HG03066 (cell line): Measurements from ENCODE around the gene MAP4K4.
A peak's percentile ranks its signal among the peaks of the same experiment; 100 is the strongest.

Experiments
- ATAC-seq: cut with Tn5 transposase; IDR thresholded peaks from one replicate; pipeline ENCODE4 v1.9.1; 2021; ENCODE audit warnings: low read depth; ENCODE audit not compliant: unreplicated experiment

Gene MAP4K4

DNA sequence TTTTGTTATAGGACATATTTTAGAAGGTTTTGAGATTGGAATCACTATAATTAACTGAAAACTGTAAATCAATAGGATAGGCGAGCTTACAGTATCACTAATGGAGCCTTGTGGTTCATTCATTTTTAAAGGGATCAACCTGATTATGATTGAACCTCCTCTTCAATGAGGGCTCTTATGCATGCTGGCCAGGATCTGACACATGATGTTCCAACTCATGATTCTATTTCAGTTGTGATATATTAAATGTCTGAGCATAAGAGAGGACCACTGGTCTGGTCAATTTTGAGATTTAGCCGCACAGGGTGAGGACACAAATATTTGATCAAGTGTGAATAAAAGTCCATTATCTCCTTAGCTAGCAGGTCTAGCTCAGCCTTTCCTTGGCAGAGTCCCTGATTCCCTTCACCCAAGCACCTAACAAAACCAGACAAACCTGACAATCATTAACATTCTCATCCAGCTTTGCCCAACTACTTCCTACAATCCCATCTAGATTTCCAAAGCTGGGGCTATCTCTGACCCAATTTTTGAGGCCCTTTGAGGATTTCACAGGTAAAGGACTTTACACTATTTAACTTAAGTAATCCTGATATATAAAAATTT is 6.9 kb upstream of the MAP4K4 start:
- ATAC-seq = no peak

DNA sequence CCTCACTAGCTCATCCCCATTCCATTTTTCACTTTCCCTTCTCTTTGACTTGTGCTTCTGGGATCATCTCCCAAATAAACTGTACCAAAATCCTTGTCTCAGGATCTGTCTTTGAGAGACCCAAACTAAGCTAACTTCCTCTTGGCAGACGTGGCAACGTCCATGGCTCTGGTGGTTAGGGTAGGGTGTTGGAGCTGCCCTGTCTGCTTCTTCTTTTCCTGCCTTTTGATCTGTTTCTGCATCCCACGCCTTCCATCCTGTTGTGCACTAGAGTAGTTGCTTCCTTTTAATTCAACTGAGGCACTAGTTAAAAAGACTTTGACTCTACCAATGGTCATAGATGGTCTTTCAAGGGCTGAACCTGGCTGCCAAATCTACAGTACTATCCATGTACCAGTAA is 5.5 kb upstream of the MAP4K4 start:
- no peak for ATAC-seq

DNA sequence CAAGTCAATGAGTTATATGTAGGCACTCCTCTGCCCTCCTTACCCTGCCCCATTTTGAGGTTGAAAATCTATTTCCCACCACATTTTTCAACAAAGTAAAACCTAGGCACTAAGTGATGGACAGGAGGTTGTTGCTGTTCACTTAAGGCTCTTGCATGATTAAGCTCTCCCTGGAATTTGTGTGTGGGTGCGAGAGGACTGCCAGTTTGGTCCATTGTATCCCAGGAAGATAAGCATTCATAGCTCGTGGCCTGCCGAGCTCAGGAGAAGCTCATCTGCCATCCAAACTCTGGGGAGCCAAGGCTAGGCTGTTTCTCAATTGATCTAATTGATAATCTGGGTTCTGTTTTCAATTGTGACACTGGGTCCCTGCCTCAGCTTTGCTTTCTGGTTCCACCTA is 4.7 kb upstream of the MAP4K4 start:
- no peak for ATAC-seq

DNA sequence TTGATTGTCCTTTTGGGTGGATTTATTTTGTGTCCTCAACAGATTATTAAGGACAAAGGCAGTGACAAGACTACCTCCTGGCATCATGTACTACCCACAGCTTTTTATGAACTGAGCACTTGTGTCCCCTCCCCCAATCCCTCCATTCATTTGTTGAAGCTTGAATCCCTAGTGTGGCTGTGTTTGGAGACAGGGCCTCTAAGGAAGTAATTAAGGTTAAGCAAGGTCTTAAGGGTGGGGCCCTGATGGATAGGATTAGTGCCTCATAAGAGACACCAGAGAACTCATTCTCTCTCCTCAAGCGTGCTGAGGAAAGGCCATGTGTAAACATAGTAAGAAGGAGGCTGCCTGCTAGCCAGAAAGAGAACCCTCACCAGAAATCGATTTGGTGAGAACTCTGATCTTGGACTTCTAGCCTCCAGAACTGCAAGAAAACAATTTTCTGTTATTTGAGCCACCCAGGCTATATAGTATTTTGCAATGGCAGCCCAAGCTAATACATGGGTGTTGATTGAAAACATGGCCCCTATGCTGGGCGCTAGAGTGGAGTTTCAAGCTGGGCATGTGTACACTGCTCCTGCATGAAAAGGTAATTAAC is 3.4 kb upstream of the MAP4K4 start:
- ATAC-seq = no peak

DNA sequence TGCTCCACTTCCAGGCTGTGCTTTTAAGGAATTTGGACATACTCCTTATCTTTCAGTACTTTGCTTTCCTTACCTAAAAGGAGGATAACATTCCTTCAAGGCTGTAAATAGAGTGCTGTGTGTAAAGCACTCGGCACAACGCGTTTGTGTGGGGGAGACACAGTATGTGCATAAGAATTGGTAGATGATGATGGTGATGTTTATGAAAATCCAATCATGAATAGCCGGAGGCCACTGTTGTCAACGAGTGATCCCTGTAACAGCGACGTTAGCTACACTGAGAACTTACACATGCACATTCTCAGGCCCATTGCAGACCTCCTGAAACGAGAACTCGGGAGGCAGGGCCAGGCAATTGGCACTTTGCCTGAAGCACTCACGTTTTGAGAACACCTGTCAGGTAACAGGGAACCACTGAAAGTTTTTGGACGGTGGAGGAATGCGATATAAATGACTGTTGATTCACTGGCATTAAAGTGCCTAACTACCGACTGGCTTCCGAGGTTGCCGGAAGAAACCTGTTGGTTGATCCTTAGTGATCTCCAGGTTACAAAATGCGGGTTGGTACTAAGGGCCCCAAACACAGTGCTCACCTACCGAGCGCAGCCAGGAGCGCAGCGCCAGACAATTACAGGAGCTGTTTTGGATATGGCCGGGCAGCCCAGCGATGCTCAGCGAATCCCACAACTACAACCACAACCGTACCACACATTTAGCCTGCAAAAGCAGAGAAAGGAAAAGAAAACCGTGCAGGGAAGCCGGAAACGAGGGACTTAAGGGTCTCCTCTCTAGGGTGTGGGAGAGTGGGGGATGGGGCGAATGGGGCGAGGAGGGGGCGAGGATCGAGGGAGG is 1.0 kb upstream of the MAP4K4 start:
- no peak for ATAC-seq

DNA sequence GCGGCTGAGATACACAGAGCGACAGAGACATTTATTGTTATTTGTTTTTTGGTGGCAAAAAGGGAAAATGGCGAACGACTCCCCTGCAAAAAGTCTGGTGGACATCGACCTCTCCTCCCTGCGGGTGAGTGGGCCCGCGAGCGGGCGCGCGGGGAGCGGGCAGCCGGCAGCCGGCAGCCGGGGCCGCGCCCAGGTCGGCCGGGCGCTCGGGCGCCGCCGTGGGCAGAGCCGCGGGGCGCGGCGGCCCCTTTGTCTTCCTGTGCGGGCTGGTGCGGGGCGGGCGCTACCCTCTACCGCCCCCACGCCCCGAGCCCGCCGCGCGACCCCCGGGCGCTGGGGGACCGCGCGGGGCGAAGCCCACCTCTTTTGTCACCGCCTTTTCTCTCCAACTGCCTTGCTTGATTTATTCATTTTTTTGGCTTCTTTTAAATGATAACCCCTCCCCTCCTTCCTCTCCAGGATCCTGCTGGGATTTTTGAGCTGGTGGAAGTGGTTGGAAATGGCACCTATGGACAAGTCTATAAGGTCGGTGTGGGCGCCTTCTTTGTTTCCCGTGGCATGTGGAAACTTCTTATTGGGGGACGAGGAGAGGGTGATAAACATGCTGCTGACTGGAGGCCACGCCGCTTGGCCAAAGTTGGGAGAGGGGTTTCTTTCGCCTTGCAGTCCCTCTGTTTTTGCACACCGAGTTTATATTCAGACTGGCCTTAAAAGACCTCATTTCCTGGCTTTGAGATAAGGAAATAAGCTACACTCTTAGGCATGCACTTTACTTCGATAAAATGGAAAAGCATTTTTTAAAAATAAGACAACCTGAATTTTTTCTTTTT is 722 bp downstream of the MAP4K4 start:
- ATAC-seq = peak; percentile 32

DNA sequence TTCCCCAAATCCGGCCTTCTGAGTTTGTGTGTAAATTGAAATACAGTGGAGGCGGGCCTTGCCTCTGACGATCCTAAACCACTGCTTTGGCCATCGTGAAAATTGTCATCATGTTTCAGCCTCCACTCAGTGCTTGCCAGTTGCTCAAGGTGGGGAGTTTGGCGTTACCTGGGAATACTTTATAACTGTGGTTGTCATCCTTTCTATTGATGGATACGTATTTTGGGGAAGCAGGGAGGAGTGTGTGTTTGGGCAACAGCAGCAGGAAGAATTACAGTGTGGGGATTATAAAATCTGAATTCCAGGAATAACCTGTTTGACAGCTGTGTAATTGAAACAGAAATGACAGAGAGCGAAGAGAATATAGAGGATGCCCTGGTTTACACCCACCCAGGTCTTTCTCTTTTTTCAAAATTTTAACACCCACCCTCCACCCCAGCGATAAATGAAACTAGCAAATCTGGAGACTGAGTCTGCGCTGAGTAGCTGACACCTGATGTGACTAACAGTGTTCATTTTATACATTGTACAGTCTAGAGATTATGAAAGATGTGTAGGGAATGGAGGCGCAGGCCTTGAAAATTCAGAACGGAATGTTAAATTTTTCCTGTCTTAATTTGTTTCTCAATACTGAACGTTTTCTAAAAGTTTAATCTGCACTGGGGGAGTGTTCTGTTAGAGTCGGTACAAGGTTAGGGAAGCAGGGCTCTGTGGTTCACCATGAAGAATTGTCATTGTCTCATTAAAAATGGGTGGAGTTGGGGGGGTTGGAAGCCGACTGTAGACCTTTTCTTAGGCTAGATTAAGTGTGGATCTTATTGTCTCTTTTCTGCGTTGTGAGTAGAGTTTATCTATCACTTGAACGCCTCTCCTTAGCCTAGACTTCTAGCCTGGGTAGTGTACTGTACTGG is 1.6 kb downstream of the MAP4K4 start:
- no peak for ATAC-seq

DNA sequence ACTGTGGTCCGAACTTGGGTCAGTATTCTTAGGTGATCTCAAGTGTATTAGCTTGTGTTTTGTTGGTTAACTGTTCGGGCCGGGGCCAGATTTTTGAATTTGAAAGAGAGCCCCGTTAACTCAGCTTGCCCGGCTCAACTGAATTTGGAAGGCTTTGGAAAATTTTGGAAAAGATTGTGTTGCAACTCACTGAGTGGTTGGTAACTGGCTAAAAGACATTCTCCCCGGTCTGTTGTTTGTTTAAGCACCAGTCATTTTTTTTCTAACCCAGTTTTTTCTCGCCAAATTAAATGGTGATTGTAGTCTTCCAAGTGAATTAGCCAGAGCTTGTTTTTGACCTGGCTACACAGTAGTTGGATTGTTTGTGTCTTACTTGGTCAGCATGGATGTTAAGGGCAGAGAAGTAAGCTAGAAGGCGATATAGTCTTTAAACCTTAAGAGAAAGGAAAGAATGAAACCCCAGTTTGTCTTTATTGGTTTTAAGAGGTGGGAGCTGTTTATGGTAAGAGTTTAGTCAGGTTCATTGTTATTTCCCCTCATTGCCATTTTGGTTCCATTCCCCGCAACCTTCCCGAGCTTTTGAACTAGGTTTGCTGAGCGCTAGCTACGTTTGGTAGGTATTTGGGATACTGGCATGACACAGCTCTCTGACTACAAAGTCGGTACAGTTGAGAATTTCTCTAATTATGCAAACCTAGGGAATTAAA is 2.4 kb downstream of the MAP4K4 start:
- no peak for ATAC-seq

DNA sequence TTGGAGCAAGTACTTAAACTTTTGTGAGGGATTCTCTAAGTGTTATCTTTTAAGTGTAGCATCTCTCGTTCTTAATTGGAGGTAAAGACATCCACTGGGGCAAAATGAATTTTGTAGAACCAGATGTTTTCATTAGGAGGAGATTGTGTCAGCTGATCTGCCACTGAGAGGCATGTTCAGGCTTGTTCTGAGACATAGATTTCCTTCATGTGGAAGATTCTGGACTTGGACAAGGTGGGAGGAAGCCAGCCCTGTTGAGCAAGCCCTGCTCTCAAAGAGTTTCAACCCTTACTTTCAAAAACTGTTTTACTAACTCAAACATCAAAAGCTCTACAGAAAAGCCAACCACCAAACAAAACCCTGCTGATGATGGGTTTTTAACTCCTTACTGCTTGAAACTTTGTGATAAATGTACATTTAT is 6.5 kb downstream of the MAP4K4 start:
- ATAC-seq = no peak

DNA sequence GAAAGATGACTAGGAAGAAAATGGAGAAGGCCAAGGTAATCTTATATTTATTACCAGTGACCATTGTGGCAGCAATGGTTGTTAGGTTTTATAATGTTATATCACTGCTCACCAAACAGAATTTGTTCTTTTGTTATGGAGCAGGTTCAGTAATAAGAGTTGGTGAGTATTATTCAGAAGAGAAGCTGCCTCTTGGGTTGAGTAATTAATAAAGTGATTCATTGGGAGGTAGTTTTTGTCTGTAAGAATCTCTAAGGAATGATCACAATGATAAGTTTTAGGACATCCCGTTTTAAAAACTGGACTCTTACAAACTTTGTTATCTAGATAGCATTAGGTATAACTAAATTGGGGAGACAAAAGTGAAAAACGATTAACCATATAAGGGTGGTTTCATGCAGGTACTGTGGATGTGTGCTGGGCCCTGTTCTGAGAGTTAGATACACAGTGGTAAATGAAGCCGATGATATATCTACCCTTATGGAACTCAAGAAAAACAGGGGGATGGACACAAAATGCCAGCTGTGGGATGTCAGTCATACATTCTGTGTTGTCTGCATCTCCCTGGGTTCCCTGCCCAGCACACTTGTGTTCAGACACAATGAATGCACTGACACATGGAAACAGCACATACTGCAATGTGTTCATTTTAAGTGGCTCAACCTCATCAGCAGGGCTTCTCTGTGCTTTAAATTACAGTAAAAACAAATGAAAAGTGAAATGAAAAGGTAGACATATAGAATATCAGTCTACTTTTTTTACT is 7.5 kb downstream of the MAP4K4 start:
- ATAC-seq = no peak

DNA sequence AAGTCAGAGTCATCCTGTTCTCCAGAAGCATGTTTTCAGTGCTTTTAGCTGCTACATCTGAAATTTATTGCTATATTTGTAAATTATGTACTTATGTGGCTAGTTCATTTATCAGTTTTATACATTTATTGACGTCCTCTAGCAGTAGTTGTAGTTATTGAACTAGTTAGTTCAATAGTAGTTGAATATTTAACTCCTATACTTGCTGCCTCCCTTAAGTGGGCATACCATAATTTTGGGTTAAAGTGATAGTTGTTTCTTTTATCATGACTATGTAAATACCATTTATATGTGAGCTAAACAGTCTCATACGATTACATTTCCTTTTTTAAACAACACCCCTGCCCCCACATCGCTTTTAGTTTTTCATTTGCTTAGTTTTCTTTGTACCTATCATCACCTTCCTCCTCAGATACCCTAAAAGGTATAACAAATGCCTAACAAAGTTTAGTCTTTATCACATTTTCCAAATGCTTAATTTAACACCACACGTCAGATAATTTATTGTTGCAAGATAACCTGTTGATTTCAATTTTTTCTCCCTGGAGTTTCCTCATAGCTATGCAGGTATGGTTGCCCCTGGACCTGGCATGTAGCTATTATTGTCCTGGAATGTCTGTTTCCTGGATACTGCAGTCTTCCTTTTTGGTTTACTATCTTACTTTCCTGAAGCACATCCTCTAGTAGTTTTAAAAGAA is 8.8 kb downstream of the MAP4K4 start:
- no peak for ATAC-seq

DNA sequence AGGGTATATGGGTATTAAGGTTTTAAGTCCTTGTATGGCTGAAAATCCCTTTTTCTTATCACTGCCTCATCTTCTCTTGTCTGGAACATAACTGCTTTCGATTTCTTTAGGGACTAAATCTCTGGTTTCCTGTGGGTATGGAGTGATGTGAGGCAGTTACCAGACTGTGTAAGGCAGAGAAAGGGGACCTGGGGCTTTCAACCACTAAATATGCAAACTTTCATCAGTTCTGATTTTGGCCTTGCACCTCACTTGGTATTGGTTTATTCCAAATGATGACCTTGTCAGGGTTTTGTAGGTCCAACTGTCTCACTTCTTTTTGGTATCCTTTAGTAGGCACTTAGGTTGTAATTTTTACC is 9.3 kb downstream of the MAP4K4 start:
- ATAC-seq = peak; percentile 51

DNA sequence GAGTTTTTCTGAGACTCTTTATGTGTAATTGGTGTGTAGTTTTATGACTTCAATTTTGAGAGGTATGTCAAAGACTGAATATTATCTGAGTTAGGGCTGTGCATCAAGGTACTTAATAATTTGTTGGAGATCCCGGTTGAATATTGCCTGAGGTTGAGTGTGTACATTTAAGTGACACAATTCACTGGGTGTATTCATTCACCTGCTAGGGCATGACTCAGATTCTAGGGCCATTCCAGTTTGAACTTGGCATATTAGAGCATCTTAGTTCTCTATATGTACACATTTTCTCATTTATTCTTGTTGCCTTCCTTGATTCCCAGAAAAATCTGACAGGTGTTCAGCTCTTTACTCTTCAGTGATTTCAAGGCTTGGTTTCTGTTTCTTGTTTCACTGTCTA is 12.5 kb downstream of the MAP4K4 start:
- no peak for ATAC-seq

DNA sequence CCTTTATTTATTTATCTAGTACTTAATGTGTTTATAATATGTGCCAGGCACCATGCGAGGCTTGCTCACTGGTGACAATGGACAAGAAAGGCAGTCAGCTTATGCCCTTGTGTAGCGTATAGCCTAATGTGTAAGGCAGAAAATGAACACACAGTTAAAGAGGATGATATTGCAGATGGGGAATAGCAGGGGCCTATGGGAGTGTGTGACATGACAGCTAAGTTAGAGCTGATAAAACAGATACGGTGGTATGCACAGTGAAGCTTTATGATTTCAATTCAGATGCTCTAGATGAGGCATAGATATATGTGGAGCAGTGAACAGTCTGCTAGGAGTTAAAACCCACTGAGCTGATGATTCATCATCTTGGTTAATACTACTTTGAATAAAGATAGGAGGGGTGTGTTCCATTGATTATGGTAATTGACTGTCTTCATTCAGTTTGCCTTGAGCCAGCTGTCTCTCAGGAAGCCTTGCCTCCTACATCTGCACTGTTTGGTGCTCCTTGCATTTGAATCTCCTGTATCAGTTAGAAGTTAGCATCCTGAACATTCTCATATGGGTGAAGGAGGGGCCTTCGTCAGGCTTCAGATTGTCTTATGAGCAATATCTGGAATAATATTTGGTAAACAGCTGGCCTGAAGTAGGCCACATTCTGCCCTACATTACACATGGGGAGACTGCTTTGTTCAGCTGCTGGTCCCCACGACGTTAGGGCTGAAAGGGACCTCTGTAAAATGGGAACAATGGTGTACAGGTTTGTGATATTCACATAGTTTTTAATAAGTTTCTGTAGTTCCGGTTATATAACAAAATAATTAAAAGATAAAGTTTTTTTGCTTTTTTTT is 13.2 kb downstream of the MAP4K4 start:
- no peak for ATAC-seq

DNA sequence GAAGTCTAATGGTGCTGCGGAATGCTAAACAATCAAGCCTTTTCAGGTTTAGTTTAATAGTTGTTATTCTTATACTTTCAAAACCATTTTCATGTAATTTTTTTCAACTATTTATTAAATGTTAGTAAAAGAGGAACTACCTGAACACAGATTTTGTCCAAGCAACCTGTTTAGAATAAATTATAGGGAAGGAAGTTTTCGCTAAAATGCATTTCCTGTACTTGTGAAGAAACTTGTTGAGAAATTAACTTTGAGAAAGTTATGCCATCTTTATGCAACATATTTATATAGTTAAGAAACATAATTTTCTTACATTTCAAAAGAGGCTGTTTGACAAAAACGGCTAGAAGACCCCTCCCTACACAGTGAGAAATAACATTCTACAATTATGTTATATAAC is 16.6 kb downstream of the MAP4K4 start:
- ATAC-seq = no peak

DNA sequence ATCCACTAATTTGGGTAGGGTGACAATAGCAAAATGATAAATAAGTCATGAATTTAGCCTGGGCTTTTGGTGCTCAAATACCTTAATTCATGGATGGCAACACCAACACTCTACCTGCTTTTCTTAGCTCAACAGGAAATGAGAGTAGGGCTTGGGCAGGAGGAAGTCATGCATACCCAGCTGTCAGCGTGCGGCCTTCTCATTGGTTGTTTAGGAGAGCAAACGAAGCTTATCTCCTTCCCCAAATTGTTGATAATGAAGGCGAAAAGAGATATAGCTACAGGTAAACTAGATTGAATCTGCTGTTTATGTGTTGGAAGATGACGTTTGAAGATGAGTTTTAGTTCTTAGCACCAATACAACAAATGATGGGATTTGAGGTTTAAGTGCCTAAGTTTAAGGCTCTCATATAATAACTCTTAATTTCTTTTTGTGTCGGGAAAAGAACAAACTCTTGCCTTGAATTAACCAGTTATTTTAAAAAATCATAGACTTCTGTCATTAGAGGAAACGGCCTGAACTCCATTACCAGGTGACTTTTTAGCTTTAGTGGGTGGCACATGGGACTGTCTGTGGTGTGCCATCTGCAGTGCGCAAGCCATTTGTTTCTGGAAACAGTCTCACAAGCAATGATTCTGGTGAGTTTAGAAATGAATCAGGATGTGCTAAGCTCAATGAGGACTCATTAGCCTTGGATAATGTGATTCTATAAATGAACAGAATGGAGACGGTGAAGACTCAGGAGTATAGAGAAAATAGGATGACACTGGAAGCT is 19.8 kb downstream of the MAP4K4 start:
- peak; percentile 76 for ATAC-seq

DNA sequence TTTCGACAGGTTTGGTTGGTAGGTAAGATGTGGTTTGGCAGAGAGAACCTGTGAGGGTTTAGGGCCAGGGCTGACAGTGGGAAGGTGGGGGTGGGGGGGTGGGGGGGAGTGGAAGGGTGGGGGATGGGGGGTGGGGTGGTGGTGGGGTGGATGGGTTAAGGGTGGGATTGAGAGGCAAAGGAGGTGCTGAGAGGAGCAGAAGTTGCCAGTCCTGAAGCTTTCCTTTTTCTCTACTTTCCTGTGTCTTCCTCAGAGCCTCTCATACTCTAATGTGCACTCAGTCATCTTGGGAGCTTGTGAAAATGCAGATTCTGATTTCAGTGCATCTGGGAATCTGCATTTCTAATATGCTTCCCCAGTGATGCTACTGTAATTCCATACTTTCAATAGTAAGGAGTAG is 21.0 kb downstream of the MAP4K4 start:
- ATAC-seq = no peak
